HL-60/S4 treated with retinoic acid at 250 ng/mL for 4 days and 3 days (cell line): ENCODE measurements around the gene ANKMY1.

ENCODE experiments used
- in situ Hi-C: fragments of 300-500 bp; cut with MboI; formaldehyde crosslinking; loops from 2 replicates; pipeline ENCODE4 v1.7.0; 2022; ENCODE audit warnings: low sequenced_read_pairs

The ANKMY1 gene

DNA sequence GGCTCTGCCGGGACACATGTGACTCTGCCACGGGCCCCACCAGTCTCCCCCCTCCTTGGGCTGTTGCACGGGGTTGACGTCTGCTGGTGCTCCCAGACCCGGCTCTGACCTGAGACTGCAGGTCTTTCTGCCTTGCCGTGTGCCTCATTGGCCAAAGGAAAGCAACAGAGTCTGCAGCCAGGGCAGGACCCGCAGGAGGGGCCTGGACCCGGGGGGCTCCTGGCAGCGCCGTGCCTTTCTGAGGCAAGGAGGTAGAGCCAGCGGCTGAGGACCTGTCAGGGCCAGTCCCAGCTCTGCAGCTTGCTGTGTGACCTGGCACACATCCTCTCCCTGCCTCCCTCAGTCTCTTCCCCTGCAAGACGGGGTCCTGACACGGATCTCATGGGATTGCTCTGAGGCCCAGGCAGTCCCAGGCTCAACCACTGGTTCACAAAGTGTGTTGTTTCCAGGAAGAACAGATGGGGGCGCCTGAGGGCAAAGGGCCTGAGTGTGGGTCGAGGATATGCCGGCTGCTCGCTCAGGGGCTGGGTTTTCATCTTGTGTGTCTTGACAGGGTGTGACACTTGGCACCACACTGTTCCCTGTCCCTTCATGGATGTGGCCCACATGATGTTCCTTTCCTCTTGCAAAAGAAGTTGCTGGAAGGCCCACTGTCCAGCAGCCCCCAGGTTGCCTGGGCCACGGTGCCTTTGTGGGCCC, 37.7 kb upstream of the ANKMY1 start:
- in situ Hi-C loops = no loop called here

DNA sequence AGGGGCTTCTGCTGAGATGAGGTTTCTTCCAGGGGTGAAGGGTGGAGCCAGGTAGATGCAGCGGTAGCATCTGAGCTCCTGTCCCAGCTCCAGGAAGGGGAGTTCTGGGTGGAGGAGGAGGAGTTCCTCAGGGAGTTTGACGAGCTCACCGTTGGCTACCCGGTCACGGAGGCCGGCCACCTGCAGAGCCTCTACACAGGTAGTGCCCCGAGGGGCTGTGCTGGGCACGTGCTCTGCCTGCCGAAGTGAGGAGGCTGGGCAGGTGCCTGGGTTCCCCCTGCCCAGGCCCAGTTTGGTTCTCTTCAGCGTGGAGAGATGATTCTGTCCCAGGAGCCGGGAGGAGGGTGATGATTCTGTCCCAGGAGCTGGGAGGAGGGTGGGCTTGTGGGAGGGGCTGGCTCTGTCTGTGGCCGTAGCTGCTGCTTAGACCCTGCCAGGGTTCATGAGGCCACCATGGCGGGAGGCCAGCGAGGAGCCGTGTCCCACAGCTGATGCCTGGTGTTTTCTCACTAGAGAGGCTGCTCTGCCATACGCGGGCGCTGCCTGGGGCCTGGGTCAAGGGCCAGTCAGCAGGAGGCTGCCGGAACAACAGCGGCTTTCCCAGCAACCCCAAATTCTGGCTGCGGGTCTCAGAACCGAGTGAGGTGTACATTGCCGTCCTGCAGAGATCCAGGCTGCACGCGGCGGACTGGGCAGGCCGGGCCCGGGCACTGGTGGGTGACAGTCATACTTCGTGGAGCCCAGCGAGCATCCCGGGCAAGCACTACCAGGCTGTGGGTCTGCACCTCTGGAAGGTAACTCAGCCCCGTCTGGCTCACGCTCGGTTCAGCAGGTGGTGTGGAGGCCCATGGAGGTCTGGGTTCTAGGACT, 37.0 kb upstream of the ANKMY1 start:
- in situ Hi-C loops = no loop called here

- in situ Hi-C loops = no loop called here
Measured at GRCh38 chr2:240593703-240594451, 36.1 kb upstream of the ANKMY1 start.

DNA sequence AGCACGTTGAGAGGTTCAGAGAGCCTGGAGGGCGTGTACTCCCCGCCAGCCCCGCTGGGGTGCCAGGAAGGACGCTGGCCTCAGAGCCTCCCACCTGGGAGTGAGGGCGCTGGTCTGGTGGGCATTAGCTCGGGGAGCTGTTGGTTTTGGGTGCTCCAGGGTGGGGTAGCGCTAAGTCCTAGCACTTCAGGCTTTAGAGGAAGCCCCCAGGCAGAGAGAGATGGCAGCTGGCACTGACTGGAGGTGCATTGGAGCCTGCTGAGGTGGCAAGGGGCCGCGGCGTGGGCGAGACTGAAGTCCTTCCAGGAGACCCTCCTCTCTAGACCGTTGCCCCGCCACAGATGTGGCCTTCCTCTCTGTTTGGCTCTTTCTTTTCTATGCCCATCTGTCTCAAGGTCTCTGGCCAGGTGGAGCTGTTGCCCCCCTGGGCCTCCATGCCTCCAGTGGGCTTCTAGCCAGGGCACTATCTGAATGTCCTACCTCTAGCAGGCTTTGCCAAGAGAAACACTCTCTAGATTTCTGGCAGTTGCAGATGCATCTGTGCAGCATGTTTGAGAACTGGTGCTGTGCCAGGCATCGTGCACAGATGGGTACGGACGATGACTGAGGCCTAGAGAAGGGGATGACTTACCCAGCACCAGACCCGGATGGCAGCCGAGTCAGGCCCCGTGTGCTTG, 35.4 kb upstream of the ANKMY1 start:
- in situ Hi-C loops = no loop called here

DNA sequence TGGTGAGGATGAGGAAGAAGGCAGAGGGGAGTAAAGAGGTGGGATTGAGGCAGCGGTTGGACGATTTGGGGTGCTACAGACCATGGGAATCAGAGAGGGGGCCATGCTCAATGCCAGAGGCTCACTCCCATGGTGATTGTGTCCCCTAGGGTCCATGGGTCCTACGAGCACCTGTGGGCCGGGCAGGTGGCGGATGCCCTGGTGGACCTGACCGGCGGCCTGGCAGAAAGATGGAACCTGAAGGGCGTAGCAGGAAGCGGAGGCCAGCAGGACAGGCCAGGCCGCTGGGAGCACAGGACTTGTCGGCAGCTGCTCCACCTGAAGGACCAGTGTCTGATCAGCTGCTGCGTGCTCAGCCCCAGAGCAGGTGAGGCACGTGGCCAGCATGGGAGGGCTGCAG, 34.0 kb upstream of the ANKMY1 start:
- in situ Hi-C loops = no loop called here

- in situ Hi-C loops = no loop called here
Measured at GRCh38 chr2:240591226-240591625, 33.4 kb upstream of the ANKMY1 start.

GRCh38 chr2:240590681-240591111, 32.9 kb upstream of the ANKMY1 start:
- in situ Hi-C loops = no loop called here

GRCh38 chr2:240589850-240590525, 32.2 kb upstream of the ANKMY1 start:
- in situ Hi-C loops = no loop called here

DNA sequence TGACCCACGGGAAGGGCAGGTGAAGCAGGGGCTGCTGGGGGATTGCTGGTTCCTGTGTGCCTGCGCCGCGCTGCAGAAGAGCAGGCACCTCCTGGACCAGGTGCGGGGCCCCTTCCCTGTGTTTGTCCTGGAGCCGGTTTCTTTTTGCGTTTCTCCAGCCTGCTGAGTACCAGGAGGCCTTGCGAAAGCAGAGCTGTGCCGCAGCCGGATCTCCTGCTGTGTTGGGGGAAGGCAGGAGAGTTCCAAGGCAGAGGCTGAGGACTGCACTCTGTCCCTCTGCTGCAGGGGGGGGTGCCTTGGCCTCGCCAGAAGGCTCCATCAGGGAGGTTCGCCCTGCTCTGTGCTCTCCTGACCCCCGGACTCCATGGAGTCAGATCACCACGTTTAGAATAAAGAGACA, 31.6 kb upstream of the ANKMY1 start:
- in situ Hi-C loops = no loop called here

DNA sequence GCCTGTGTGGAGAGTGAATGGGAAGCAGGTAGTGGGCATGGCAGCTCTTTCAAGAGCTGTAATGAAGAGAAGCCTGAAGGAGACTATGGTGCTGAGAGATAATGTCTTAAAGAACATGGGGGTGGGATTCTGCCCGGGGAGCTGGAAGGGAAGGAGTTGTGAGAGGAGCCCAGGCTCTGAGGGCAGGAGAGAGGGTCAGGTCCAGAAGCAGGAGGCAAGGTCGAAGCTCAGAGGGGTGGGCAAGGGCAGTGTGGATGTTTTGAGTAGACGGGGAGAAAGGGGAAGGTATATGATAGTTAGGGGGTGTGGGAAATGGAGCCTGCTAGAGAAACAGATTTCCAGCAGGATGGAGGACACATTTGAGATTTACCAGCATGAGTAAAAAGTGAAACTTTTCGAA, 30.9 kb upstream of the ANKMY1 start:
- in situ Hi-C loops = no loop called here

GRCh38 chr2:240588006-240588655, 30.3 kb upstream of the ANKMY1 start:
- in situ Hi-C loops = no loop called here

GRCh38 chr2:240586919-240587800, 29.4 kb upstream of the ANKMY1 start:
- in situ Hi-C loops = no loop called here

GRCh38 chr2:240586198-240586918, 28.6 kb upstream of the ANKMY1 start, which contains the start of gene CAPN10:
TSS of gene CAPN10 (plus strand) at chr2:240586734. CDS start at chr2:240586912, 178 bp downstream.
- in situ Hi-C loops = no loop called here

DNA sequence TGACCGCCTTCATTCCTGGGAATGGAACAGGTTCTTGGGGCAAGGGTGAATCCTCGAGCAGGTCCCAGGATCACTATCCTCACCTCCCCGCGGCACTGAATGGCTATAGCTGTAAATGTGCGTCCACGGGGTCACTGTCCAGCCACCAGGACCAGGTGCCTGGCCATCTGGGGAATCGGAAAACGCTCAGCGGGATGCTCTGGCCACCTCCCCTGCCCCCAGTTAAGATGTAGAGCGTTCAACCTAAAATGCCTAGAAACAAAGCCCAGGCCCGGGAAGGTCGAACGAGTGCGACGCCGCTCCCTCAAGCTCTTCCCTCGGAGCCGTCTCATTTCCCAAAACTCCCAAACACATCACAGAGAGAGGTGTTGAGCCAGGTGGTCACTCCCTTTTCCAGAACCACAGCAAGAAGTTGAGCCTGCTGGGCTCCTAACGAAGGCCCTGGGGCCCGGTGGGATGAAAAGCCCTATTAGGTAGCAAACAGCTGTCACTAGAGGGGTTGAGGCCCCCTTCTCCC, 28.0 kb upstream of the ANKMY1 start:
- in situ Hi-C loops = no loop called here

- in situ Hi-C loops = no loop called here
Measured at GRCh38 chr2:240585101-240585500, 27.3 kb upstream of the ANKMY1 start.

DNA sequence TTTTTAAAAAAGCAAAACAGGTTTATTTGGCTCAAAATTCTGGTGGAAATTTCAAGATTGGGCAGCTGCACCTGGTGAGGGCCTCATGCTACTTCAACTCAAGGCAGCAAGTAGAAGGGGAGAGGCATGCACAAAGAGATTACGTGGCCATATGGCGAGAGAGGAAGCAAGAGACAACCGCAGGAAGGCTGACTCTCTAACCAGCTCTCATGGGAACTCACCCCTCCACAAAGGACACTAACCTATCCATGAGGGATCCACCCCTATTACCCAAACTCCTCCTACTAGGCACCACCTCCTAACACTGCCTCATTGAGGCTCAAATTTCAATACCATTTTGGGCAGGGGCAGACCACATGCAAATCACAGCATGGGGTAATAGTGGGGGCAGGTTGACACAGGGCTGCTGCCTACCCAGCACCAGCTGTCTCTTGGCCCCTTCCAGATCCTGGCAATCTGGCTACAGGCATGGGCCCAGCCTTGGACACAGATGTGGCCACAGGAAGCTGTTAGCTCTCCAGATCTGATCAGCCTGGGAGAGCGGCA, 26.8 kb upstream of the ANKMY1 start:
- in situ Hi-C loops = no loop called here

DNA sequence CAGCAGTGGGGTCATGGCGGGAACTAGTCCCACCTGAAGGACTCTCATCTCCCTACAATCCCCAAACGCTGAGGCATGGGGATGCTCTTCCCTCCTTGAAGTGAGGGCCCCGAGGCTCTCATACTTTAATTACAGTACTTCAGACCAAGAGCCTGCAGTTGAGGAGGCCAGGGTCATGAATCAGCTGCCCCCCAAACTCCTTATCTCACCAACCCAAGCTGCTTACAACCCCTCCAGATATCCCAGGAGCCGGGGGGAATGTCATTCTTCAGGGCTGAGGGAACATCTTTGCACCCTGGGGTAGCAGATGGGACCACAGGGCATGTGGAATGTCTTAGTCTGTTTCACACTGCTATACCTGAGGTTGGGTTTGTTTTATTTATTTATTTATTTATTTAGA, 26.0 kb upstream of the ANKMY1 start:
- in situ Hi-C loops = no loop called here

DNA sequence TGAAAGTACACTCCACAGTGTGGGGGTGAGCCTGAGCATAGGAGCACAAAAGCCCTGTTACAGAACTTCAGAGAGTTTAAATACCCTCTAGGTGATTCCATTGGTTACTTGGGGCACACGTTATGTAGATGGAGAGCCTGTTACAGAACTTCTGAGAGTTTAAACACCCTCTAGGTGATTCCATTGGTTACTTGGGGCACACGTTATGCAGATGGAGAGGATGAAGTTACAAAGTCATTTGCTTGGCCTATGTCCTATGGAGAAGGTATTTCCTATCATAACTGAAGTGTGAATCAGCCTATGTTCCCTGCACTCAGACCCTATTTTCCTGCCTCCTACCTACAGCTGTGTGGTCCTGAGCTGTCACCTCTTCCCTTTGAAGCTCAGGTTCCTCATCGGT, 25.0 kb upstream of the ANKMY1 start:
- in situ Hi-C loops = no loop called here
